Bronchial epithelial cell (primary cell): ENCODE results near the gene ALPI. TPM values are rescaled to one million over a fixed set of nuclear protein-coding genes. Genes with fewer than 3 reads are reported as not detected.
"Not testable (repeated sequence)": the region's sequence is repeated elsewhere in the genome, so short reads cannot be mapped to it uniquely, and the experiment has no call there.

Experiments used
- DNase-seq: peaks from one replicate; pipeline ENCODE4 v3.0.0-alpha.2; 2010; ENCODE audit warnings: low read depth
- FAIRE-seq: peaks from 2 replicates; lab custom pipeline; 2011; peaks lifted over from hg19 to GRCh38; lab: Jason Lieb, UNC
- H3K27me3 ChIP-seq: 2 replicates; pipeline ENCODE4 v1.5.1; 2011; ENCODE audit warnings: low read length; ENCODE audit not compliant: control insufficient read depth, insufficient read depth
- H3K36me3 ChIP-seq: 2 replicates; pipeline ENCODE4 v1.5.1; 2011; ENCODE audit warnings: low read length; ENCODE audit not compliant: control insufficient read depth, insufficient read depth
- H3K4me3 ChIP-seq: 2 replicates; pipeline ENCODE4 v1.5.1; 2011; ENCODE audit warnings: mild to moderate bottlenecking, low read depth, low read length, control low read depth
- total RNA-seq: library from RNA; depleted of rRNA; stranded (reverse); fragments of >200 nt; gene quantifications from 2 replicates; pipeline ENCODE4 v1.2.1, GENCODE V29; 2014
- TF ChIP-seq, protein P1 (sequence below): IDR thresholded peaks from 2 replicates; pipeline ENCODE4 v1.5.1; 2011; ENCODE audit warnings: mild to moderate bottlenecking, moderate library complexity, low read length, control low read depth, inconsistent platforms; ENCODE audit not compliant: insufficient read depth, severe bottlenecking

Gene ALPI
- total RNA-seq, 1 donor from 2014 or later, result not detected

DNA sequence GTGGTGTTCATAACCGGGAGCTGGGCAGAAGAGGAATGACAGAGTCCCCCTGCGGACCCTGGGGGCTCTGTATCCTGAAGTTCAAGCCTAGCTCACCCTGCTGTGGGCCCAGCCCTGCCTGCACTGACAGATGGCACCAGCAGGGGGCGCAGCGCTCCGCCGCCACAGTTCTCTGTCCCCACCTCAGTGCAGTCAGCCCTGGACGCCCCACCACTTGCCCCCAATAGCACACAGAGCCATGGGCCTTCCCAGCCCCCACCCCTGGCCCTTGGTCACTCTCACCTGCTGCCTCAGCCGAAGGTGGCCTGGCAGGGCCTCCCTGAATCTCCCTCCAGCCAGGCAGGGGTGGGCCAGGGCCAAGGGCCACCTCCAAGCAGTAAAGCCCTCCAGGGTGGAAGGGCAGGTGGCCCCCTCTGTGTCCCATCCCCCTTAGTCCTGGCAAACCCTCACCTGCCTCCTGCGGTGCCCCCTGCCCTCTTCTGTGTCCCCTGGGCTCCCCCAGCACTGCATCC lies 9.6 kb upstream of the ALPI start:
- DNase-seq, H3K27me3 ChIP-seq, H3K4me3 ChIP-seq, H3K36me3 ChIP-seq: not testable (repeated sequence)
- FAIRE-seq, result peak; percentile 52
- TF ChIP-seq, protein P1, sequence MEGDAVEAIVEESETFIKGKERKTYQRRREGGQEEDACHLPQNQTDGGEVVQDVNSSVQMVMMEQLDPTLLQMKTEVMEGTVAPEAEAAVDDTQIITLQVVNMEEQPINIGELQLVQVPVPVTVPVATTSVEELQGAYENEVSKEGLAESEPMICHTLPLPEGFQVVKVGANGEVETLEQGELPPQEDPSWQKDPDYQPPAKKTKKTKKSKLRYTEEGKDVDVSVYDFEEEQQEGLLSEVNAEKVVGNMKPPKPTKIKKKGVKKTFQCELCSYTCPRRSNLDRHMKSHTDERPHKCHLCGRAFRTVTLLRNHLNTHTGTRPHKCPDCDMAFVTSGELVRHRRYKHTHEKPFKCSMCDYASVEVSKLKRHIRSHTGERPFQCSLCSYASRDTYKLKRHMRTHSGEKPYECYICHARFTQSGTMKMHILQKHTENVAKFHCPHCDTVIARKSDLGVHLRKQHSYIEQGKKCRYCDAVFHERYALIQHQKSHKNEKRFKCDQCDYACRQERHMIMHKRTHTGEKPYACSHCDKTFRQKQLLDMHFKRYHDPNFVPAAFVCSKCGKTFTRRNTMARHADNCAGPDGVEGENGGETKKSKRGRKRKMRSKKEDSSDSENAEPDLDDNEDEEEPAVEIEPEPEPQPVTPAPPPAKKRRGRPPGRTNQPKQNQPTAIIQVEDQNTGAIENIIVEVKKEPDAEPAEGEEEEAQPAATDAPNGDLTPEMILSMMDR, result peak; percentile 0

DNA sequence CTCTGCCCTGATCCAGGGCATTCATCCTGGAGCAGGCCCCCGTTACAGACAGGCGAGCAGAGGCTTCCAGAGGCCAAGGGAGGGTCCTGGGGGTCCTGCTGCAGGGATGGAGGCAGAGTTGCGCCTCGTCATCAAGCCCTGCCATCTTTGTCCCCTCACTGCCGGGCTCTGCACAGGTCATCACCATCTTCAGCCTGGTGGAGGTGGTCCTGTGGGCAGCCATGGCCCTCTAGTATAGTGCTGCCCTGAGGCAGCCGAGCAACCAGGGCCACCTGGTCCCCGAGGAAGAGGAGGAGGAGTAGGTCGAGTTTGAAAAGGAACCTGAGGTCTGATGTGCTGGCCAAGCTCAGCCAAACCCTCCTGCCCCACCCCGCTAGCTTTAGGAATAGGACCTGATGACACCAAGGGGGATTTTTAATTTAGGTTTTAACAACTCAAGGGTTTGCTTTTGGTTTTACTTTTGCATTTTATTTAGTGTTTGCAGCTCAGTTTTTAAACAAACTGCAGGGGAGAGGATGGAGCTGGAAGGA lies 8.8 kb upstream of the ALPI start:
- H3K27me3 ChIP-seq, result no peaks in the 10 kb centered on the region
- FAIRE-seq (no peak), DNase-seq (no peak)
- TF ChIP-seq, protein P1, result no peak
- no peak overlapping the region for H3K4me3 ChIP-seq
- no peaks in the 10 kb centered on the region for H3K36me3 ChIP-seq

DNA sequence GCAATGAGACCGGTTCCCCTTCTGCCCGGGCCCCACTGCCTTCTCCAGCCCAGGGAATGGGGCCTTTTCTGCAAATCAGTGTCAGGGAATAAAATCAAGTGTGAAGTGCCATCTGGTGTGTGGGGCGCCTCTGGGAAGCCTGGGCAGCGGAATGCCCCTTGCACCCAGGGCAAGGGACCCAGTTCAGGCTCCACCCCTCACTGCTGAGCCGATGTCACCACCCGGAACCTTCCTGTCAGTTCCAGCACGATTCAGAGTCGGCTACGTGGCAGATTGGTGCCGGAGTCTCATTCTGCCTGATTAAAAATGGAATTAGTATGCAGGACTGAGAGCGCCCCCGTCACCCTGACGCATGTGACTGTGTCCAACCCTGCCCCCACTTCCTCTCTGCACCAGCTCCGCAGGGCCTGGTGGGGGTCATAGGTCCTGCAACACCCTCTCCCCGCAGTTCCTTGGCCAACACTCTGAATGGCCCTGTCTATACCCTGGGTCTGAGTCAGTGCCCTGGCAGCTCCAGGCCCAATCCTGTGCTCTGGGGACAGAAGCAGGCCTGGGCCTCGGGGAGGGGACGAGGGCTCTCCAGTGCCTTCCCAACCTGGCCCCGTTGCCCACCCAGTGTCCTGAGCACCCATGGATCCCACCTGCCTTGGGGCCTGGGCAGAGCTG lies 8.2 kb upstream of the ALPI start:
- no peak overlapping the region for H3K4me3 ChIP-seq
- TF ChIP-seq, protein P1, result no peak
- FAIRE-seq (no peak), DNase-seq (no peak)
- H3K36me3 ChIP-seq, result no peaks in the 10 kb centered on the region
- no peaks in the 10 kb centered on the region for H3K27me3 ChIP-seq

DNA sequence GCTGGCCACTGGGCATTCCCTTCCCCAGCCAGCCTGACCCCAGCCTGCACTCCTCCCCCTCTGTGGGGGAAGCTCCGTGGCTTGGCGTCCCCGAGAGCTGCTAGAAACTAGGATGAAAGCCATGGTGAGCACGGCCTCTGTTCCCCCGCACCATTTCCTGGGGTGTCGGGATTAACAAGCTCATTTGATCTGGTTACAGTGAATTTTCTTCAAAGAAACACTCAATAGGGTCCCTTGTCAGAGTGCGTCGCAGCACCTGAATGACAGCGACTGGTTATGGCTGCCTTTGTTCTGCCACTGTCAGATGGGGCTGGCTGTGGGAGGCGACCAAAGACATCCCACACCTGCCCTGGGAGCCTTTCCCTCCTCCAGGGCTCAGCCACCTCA lies 7.7 kb upstream of the ALPI start:
- H3K27me3 ChIP-seq, result no peaks in the 10 kb centered on the region
- DNase-seq (no peak), FAIRE-seq (no peak)
- H3K36me3 ChIP-seq, result no peaks in the 10 kb centered on the region
- no peak overlapping the region for H3K4me3 ChIP-seq
- TF ChIP-seq, protein P1, result no peak

DNA sequence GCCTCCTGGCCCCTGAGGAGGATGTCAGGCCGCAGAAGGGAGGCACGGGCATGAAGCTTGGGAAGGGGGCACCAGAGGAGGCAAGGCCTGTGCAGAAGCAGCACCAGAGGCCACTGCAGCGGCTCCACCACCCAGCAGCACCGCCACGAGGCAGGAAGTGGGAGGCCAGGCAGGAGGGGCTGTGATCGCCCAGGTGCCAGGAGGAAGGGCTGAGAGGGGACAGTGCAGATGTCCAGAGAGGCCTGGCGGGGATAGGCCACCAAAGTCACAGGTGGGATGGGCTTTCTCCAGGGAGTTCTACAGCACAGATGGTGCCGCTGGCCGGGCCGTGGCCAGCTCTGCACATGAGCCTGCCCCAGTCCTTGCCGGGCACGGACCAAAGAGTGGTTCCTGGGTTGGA lies 6.0 kb upstream of the ALPI start:
- DNase-seq (no peak), FAIRE-seq (no peak)
- TF ChIP-seq, protein P1, result no peak
- Histone ChIP-seq H3K36me3 (no peaks in the 10 kb centered on the region), H3K27me3 (no peaks in the 10 kb centered on the region), H3K4me3 (no peak overlapping the region)

DNA sequence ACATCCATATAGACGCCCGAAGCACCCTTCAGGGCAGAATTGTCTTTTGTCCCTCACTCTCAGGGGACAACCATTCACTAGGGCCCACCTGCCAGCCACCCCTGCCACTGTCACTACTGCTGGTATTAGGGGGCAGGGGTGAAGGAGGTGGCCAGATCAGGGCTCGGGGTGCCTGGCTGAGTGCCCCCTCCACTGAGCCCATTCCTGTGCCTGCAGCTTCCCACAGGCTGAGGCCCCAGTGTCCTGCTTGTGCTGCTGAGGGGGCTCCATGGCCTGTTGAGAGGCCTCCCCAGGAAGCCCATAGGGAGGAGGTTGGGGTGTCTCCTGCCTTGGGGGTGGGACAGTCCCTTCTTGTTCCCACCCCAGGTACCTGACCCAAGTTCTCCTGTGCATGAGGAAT lies 4.3 kb upstream of the ALPI start:
- DNase-seq, H3K4me3 ChIP-seq, H3K36me3 ChIP-seq, FAIRE-seq, H3K27me3 ChIP-seq: not testable (repeated sequence)
